HepG2 (cell line): ENCODE measurements around the gene FBXO44.

Experiments
- CHCHD3 ChIP-seq: sonication (generic); formaldehyde crosslinking; IDR thresholded peaks from 2 replicates; pipeline ENCODE4 v1.8.0; 2022; ENCODE audit warnings: mild to moderate bottlenecking, missing genetic modification reagents, moderate library complexity
- HDAC2 ChIP-seq: sonication (generic); formaldehyde crosslinking; IDR thresholded peaks from 2 replicates; pipeline ENCODE4 v1.4.0; 2020; ENCODE audit warnings: missing genetic modification reagents
- HIVEP1 ChIP-seq: sonication (generic); formaldehyde crosslinking; IDR thresholded peaks from 2 replicates; pipeline ENCODE4 v1.4.0; 2020; ENCODE audit warnings: mild to moderate bottlenecking, missing genetic modification reagents
- NCOA2 ChIP-seq: sonication (generic); formaldehyde crosslinking; IDR thresholded peaks from 2 replicates; pipeline ENCODE4 v1.8.0; 2022; ENCODE audit warnings: inconsistent platforms
- NRL ChIP-seq: sonication (generic); formaldehyde crosslinking; IDR thresholded peaks from 2 replicates; pipeline ENCODE4 v1.5.0; 2020; ENCODE audit warnings: missing genetic modification reagents, mild to moderate bottlenecking, moderate library complexity, borderline replicate concordance
- RFX1 ChIP-seq: fragments of 450-650 bp; IDR thresholded peaks from 2 replicates; pipeline ENCODE4 v1.6.1; 2017
- SAP130 ChIP-seq: IDR thresholded peaks from 2 replicates; pipeline ENCODE4 v1.6.1; 2016; ENCODE audit warnings: low read depth
- ZNF570 ChIP-seq: sonication (generic); formaldehyde crosslinking; IDR thresholded peaks from 2 replicates; pipeline ENCODE4 v1.4.0; 2020; ENCODE audit warnings: mild to moderate bottlenecking, missing genetic modification reagents, borderline replicate concordance
- ZNF883 ChIP-seq: sonication (generic); formaldehyde crosslinking; IDR thresholded peaks from 2 replicates; pipeline ENCODE4 v1.5.1; 2020; ENCODE audit warnings: mild to moderate bottlenecking, missing genetic modification reagents; ENCODE audit errors: not compliant biosample characterization
- TF ChIP-seq, protein P1 (sequence below), 2 experiments: sonication (generic) in 1 of 2; formaldehyde crosslinking in 1 of 2; IDR thresholded peaks; 2 replicates each; pipeline versions ENCODE4 v1.5.1 to v1.6.1; 2011 to 2020; ENCODE audit warnings: borderline replicate concordance in 1 of 2, low read depth in 1 of 2, low read length in 1 of 2, mild to moderate bottlenecking in 1 of 2, missing genetic modification reagents in 1 of 2, moderate library complexity in 1 of 2
- TF ChIP-seq, protein P2 (sequence below): sonication (generic); formaldehyde crosslinking; IDR thresholded peaks from 2 replicates; pipeline ENCODE4 v1.4.0; 2020; ENCODE audit warnings: missing genetic modification reagents
- TF ChIP-seq, protein P3 (sequence below): sonication (generic); formaldehyde crosslinking; IDR thresholded peaks from 2 replicates; pipeline ENCODE4 v1.5.0; 2020; ENCODE audit warnings: mild to moderate bottlenecking, missing genetic modification reagents, moderate library complexity
- TF ChIP-seq, protein P4 (sequence below): sonication (generic); formaldehyde crosslinking; IDR thresholded peaks from 2 replicates; pipeline ENCODE4 v1.5.0; 2020; ENCODE audit warnings: mild to moderate bottlenecking, missing genetic modification reagents
- TF ChIP-seq, protein P5 (sequence below): sonication (generic); formaldehyde crosslinking; IDR thresholded peaks from 2 replicates; pipeline ENCODE4 v1.4.0; 2020; ENCODE audit warnings: low read depth, missing genetic modification reagents

DNA sequence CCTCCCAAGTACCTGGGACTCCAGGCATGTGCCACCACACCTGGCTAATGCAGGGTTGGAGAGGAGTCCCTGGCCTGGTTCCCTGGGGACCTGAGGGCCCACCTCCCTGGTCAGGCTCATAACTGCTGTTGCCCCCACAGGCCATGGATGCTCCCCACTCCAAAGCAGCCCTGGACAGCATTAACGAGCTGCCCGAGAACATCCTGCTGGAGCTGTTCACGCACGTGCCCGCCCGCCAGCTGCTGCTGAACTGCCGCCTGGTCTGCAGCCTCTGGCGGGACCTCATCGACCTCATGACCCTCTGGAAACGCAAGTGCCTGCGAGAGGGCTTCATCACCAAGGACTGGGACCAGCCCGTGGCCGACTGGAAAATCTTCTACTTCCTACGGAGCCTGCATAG lies 13.8 kb downstream of the FBXO44 start:
- TF ChIP-seq ZNF883 (CRISPR knock-in tag) (no peak), NCOA2 (CRISPR knock-in tag) (no peak), CHCHD3 (no peak), RFX1 (no peak), ZNF570 (no peak), SAP130 (CRISPR knock-in tag) (no peak), HDAC2 (CRISPR knock-in tag) (no peak), HIVEP1 (CRISPR knock-in tag) (no peak), NRL (no peak)
- TF ChIP-seq, protein P1, sequence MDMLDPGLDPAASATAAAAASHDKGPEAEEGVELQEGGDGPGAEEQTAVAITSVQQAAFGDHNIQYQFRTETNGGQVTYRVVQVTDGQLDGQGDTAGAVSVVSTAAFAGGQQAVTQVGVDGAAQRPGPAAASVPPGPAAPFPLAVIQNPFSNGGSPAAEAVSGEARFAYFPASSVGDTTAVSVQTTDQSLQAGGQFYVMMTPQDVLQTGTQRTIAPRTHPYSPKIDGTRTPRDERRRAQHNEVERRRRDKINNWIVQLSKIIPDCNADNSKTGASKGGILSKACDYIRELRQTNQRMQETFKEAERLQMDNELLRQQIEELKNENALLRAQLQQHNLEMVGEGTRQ (IDR thresholded peaks at IDR 0.05; ENCODE audit: low read depth, low read length), result no peak
- TF ChIP-seq, protein P1 (CRISPR knock-in tag; IDR thresholded peaks at IDR 0.05; ENCODE audit: borderline replicate concordance), result no peak
- TF ChIP-seq, protein P2, sequence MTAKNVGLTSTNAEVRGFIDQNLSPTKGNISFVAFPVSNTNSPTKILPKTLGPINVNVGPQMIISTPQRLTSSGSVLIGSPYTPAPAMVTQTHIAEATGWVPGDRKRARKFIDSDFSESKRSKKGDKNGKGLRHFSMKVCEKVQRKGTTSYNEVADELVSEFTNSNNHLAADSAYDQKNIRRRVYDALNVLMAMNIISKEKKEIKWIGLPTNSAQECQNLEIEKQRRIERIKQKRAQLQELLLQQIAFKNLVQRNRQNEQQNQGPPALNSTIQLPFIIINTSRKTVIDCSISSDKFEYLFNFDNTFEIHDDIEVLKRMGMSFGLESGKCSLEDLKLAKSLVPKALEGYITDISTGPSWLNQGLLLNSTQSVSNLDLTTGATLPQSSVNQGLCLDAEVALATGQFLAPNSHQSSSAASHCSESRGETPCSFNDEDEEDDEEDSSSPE (CRISPR knock-in tag), result no peak
- TF ChIP-seq, protein P3, sequence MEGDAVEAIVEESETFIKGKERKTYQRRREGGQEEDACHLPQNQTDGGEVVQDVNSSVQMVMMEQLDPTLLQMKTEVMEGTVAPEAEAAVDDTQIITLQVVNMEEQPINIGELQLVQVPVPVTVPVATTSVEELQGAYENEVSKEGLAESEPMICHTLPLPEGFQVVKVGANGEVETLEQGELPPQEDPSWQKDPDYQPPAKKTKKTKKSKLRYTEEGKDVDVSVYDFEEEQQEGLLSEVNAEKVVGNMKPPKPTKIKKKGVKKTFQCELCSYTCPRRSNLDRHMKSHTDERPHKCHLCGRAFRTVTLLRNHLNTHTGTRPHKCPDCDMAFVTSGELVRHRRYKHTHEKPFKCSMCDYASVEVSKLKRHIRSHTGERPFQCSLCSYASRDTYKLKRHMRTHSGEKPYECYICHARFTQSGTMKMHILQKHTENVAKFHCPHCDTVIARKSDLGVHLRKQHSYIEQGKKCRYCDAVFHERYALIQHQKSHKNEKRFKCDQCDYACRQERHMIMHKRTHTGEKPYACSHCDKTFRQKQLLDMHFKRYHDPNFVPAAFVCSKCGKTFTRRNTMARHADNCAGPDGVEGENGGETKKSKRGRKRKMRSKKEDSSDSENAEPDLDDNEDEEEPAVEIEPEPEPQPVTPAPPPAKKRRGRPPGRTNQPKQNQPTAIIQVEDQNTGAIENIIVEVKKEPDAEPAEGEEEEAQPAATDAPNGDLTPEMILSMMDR (CRISPR knock-in tag), result no peak
- TF ChIP-seq, protein P4, sequence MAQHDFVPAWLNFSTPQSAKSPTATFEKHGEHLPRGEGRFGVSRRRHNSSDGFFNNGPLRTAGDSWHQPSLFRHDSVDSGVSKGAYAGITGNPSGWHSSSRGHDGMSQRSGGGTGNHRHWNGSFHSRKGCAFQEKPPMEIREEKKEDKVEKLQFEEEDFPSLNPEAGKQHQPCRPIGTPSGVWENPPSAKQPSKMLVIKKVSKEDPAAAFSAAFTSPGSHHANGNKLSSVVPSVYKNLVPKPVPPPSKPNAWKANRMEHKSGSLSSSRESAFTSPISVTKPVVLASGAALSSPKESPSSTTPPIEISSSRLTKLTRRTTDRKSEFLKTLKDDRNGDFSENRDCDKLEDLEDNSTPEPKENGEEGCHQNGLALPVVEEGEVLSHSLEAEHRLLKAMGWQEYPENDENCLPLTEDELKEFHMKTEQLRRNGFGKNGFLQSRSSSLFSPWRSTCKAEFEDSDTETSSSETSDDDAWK (CRISPR knock-in tag), result no peak
- TF ChIP-seq, protein P5, sequence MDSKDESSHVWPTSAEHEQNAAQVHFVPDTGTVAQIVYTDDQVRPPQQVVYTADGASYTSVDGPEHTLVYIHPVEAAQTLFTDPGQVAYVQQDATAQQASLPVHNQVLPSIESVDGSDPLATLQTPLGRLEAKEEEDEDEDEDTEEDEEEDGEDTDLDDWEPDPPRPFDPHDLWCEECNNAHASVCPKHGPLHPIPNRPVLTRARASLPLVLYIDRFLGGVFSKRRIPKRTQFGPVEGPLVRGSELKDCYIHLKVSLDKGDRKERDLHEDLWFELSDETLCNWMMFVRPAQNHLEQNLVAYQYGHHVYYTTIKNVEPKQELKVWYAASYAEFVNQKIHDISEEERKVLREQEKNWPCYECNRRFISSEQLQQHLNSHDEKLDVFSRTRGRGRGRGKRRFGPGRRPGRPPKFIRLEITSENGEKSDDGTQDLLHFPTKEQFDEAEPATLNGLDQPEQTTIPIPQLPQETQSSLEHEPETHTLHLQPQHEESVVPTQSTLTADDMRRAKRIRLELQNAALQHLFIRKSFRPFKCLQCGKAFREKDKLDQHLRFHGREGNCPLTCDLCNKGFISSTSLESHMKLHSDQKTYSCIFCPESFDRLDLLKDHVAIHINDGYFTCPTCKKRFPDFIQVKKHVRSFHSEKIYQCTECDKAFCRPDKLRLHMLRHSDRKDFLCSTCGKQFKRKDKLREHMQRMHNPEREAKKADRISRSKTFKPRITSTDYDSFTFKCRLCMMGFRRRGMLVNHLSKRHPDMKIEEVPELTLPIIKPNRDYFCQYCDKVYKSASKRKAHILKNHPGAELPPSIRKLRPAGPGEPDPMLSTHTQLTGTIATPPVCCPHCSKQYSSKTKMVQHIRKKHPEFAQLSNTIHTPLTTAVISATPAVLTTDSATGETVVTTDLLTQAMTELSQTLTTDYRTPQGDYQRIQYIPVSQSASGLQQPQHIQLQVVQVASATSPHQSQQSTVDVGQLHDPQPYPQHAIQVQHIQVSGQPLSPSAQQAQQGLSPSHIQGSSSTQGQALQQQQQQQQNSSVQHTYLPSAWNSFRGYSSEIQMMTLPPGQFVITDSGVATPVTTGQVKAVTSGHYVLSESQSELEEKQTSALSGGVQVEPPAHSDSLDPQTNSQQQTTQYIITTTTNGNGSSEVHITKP (CRISPR knock-in tag), result no peak
